PFSK-1 (cell line): ENCODE results near the gene PEX11G. TPM values are rescaled to one million over a fixed set of nuclear protein-coding genes. Genes with fewer than 3 reads are reported as not detected.

Experiments used
- FOXP2 ChIP-seq: optimal IDR thresholded peaks from 2 replicates; pipeline ENCODE3; 2011; ENCODE audit warnings: borderline replicate concordance, control low read depth, inconsistent platforms; ENCODE audit not compliant: insufficient read depth; ENCODE audit errors: extremely low read length, extremely low read depth
- POLR2AphosphoS5 ChIP-seq: IDR thresholded peaks from 2 replicates; pipeline ENCODE4 v1.6.1; 2012; ENCODE audit warnings: low read depth, mild to moderate bottlenecking, control low read depth, low read length, moderate library complexity
- REST ChIP-seq, 2 experiments: IDR thresholded peaks; 2 replicates each; pipeline versions ENCODE4 v1.6.1 to v1.8.0; 2011 to 2012; ENCODE audit warnings: low read depth in 2 of 2, low read length in 2 of 2, control low read depth in 1 of 2, inconsistent platforms in 1 of 2, mild to moderate bottlenecking in 1 of 2, moderate library complexity in 1 of 2; ENCODE audit not compliant: insufficient read depth in 1 of 2
- SIN3A ChIP-seq: IDR thresholded peaks from 2 replicates; pipeline ENCODE4 v1.6.1; 2012; ENCODE audit warnings: mild to moderate bottlenecking, low read length, moderate library complexity, borderline replicate concordance; ENCODE audit not compliant: insufficient read depth
- TAF1 ChIP-seq: IDR thresholded peaks from 2 replicates; pipeline ENCODE4 v1.6.1; 2012; ENCODE audit warnings: low read length, control low read depth, borderline replicate concordance; ENCODE audit not compliant: insufficient read depth
- polyA plus RNA-seq: library from polyadenylated mRNA; unstranded; fragments of >200 nt; gene quantifications from one replicate; pipeline ENCODE4 v1.2.1, GENCODE V29; 2012; ENCODE audit warnings: low read depth, missing spikeins; ENCODE audit not compliant: insufficient read length

The PEX11G gene
- polyA plus RNA-seq, result 1.3 TPM

- TF ChIP-seq TAF1 (peak; percentile 51; the same call in 1 of the 2 replicates), FOXP2 (peak; percentile 62), SIN3A (no peak), REST (IDR thresholded peaks at IDR 0.05; ENCODE audit: insufficient read depth in 1 of 2, low read depth in 2 of 2, low read length in 2 of 2) (no peak), POLR2AphosphoS5 (peak; percentile 80)
Observed at GRCh38 chr19:7488736-7489353, at the start of gene PEX11G. TSS of gene PEX11G (minus strand) at chr19:7489035. CDS start at chr19:7489010, 25 bp downstream.

- TF ChIP-seq SIN3A (no peak), REST (IDR thresholded peaks at IDR 0.05; ENCODE audit: insufficient read depth in 1 of 2, low read depth in 2 of 2, low read length in 2 of 2) (no peak), TAF1 (no peak), FOXP2 (no peak), POLR2AphosphoS5 (no peak)
Observed at GRCh38 chr19:7535998-7536695, 47.3 kb upstream of the PEX11G start.

GRCh38 chr19:7535047-7535997 lies 46.5 kb upstream of the PEX11G start, which contains the start of gene PNPLA6:
TSS of gene PNPLA6 (plus strand) at chr19:7535717. CDS start at chr19:7535789, 72 bp downstream.
- TF ChIP-seq FOXP2 (peak; percentile 80), SIN3A (peak; percentile 44; the same call in 1 of the 2 replicates), POLR2AphosphoS5 (peak; percentile 66), TAF1 (no peak), REST (IDR thresholded peaks at IDR 0.05; ENCODE audit: insufficient read depth in 1 of 2, low read depth in 2 of 2, low read length in 2 of 2) (0 out of 4 replicates have a peak, but pooled peaks of 1 of the 2 experiments have one; percentile 48)

- TF ChIP-seq TAF1, result peak; percentile 47; the same call in 1 of the 2 replicates
- TF ChIP-seq FOXP2, result no peak
- TF ChIP-seq SIN3A, result 0 out of 2 replicates have a peak, but pooled peaks have one; percentile 34
Observed at GRCh38 chr19:7534531-7535046, 45.8 kb upstream of the PEX11G start.

GRCh38 chr19:7533925-7534480 lies 45.2 kb upstream of the PEX11G start:
- no peak for TF ChIP-seq FOXP2
- TF ChIP-seq SIN3A, result peak; percentile 61; the same call in 1 of the 2 replicates
- peak; percentile 51 for TF ChIP-seq POLR2AphosphoS5
